ENCODE measurements around the gene CCL26.
"Not testable (repeated sequence)": the region's sequence is repeated elsewhere in the genome, so short reads cannot be mapped to it uniquely, and the experiment has no call there.

Gene CCL26

GRCh38 chr7:75738975-75739795 lies 32.8 kb downstream of the CCL26 start:
- DNase-seq (ENCODE audit: low read depth): peak; percentile 98

GRCh38 chr7:75738604-75738974 lies 33.4 kb downstream of the CCL26 start, which contains the start of gene HIP1:
Gene HIP1 (minus strand): TSS chr7:75738941. CDS start chr7:75738920, 21 bp downstream.
- DNase-seq (ENCODE audit: low read depth): no peak

GRCh38 chr7:75737856-75738603 lies 34.0 kb downstream of the CCL26 start:
- no peak for DNase-seq (ENCODE audit: low read depth)

GRCh38 chr7:75735581-75736350 lies 36.2 kb downstream of the CCL26 start:
- DNase-seq (ENCODE audit: low read depth): no peak

- no peak for DNase-seq (ENCODE audit: low read depth)
These were observed 37.2 kb downstream of the CCL26 start for GRCh38 chr7:75734586-75735458.

- DNase-seq (ENCODE audit: low read depth): no peak
These were observed 39.0 kb downstream of the CCL26 start for GRCh38 chr7:75732764-75733630.

- DNase-seq (ENCODE audit: low read depth): no peak
These were observed 39.9 kb downstream of the CCL26 start for GRCh38 chr7:75732016-75732521.

- DNase-seq (ENCODE audit: low read depth): no peak
These were observed 42.1 kb downstream of the CCL26 start for GRCh38 chr7:75729851-75730274.

GRCh38 chr7:75727881-75728593 lies 44.0 kb downstream of the CCL26 start:
- DNase-seq (ENCODE audit: low read depth): no peak

GRCh38 chr7:75727351-75727750 lies 44.7 kb downstream of the CCL26 start:
- DNase-seq (ENCODE audit: low read depth): not testable (repeated sequence)

GRCh38 chr7:75725306-75725705 lies 46.7 kb downstream of the CCL26 start:
- DNase-seq (ENCODE audit: low read depth): no peak

- no peak for DNase-seq (ENCODE audit: low read depth)
These were observed 48.6 kb downstream of the CCL26 start for GRCh38 chr7:75723444-75723843.

- no peak for DNase-seq (ENCODE audit: low read depth)
These were observed 49.6 kb downstream of the CCL26 start for GRCh38 chr7:75722373-75722772.

GRCh38 chr7:75721922-75722321 lies 50.1 kb downstream of the CCL26 start:
- not testable (repeated sequence) for DNase-seq (ENCODE audit: low read depth)

GRCh38 chr7:75721426-75721825 lies 50.6 kb downstream of the CCL26 start:
- no peak for DNase-seq (ENCODE audit: low read depth)

- no peak for DNase-seq (ENCODE audit: low read depth)
These were observed 52.4 kb downstream of the CCL26 start for GRCh38 chr7:75719626-75720025.

Data from stimulated activated CD8-positive, alpha-beta memory T cell treated with anti-CD3 and anti-CD28 coated beads, Interleukin-4, amount 100 ng/mL, for 24 hours (primary cell).